Hypothalamus (tissue), 51 donors: ENCODE measurements around the gene IL17A.

ENCODE experiments used
- DNase-seq, 51 donors: peaks; one replicate each; lab custom pipeline; 2025; lab: John Stamatoyannopoulos, UW

The IL17A gene

GRCh38 chr6:52210227-52210626, 24.1 kb downstream of the IL17A start:
- no peak for DNase-seq

DNA sequence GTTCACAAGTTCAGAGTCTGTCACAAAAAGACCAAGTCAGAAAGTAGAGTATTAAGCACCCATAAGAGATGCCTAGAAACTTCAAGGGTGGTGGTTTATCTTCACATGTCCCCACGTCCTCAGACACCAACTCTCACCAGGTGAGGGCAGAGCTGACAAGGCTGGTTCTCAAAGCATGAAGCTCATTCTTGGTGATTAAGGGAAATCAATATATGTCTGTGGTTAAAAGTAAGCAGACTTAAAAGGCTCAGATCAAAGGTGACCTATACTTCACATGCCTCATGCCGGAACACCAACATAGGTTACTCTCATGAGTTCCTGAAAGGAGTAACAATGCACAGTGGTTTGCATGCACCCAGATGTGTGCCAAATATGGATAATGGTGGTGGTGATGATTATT, 27.0 kb downstream of the IL17A start:
- no peak for DNase-seq

- no peak for DNase-seq
Measured at GRCh38 chr6:52215787-52216186, 29.6 kb downstream of the IL17A start.

DNA sequence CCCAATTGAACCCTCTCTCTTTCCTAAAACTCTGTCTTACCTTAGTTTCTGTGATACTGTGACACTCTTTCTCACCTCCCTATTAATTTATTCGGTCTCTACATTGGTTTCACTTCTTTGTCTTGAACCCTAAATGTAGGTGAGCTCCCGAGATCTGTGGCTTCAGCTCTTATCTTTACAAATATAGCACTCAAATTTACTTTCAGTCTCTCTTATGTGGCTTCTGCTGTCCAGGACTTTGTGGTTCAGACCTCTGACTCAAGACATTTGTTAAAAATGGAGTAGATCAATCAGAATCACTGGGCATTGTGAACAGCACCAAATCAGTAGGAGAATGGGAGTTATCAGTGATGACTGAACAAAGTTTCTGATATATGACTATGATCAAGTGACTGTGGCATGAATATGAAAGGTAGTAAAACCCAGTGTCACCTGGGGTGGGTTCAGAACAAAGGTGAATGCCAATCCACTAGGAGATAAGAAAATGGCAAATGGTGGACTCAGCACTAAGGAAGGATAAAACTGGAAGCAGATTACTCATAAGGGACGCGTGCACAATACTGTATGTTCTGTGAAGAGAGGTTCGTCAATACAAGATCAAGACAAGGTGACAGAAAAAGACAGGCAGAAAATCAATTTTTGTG, 30.9 kb downstream of the IL17A start:
- no peak for DNase-seq

- no peak for DNase-seq
Measured at GRCh38 chr6:52217761-52218160, 31.6 kb downstream of the IL17A start.

- no peak for DNase-seq
Measured at GRCh38 chr6:52221302-52221701, 35.1 kb downstream of the IL17A start.

DNA sequence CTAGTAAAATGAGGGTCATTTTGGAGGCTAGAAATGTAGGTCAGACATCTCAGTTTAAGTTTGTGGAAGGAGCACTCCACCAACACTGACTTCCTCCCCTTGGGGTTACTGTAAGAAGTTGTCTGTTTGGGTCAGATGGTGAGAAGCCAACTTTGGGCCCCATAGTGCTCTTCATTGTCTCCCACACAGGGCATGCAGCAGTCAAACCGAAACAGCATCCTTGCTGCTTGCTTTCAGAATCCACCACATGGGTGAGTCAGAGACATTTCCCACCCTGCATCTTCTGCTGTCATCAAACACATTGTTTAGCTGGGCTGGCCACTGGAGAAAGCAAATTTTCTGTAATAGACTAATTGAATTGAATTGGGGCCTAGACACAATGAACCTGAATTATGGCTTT, 41.3 kb downstream of the IL17A start:
- no peak for DNase-seq

DNA sequence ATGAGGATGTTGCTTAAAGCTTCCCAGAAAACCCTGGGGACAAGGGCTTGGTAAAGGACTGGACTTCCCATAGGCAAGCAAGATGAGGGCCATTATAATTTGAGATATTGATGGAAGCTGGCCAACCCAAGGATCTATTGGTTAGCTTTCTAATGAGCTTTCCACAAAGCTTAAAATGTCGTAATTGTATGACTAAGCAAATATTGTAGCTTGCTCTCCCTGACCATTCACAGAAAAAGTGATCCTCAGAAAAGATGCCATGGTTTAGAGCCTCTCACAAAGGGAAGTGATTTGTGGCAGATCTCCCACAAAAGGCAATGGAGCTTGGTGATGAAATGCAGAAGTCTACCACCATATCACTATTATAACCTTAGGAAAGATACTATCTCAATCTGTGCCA, 44.5 kb downstream of the IL17A start:
- no peak for DNase-seq

DNA sequence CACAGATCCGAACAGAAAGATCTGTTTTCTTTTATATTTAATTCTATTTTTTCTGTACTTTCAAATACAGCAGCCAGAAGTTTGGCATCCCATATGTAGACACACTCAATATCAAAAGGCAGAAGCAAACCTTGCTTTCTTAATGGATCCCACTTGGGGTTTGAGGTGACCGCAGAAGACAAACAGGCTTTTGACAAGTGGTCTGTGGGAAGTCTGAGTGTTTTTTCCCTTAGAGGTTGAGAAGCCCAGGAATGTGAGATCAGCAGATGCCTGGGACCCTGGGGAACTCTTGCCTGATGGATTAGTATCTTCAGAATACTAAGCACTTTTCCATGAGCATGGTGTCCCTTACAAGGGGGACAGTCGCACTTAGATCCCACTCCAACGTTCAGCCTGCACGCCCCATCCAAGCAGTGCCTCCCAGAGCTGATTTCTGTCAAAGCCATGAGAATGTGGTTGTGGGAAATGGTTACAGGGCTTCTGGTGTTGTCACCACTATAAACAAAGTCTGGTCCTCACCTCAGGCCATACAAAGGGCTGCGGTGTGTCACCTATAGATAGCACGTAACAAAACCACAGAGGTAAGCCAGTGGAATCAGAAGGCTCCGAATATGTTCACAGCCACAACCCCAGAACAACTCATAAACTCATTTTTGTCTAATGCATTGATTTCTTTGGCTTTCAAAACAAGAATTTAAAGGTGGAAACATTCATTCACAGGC, 45.4 kb downstream of the IL17A start:
- DNase-seq: no peak

GRCh38 chr6:52233005-52233404, 46.8 kb downstream of the IL17A start:
- DNase-seq: peak in 1 of 51 donors; percentile 1

DNA sequence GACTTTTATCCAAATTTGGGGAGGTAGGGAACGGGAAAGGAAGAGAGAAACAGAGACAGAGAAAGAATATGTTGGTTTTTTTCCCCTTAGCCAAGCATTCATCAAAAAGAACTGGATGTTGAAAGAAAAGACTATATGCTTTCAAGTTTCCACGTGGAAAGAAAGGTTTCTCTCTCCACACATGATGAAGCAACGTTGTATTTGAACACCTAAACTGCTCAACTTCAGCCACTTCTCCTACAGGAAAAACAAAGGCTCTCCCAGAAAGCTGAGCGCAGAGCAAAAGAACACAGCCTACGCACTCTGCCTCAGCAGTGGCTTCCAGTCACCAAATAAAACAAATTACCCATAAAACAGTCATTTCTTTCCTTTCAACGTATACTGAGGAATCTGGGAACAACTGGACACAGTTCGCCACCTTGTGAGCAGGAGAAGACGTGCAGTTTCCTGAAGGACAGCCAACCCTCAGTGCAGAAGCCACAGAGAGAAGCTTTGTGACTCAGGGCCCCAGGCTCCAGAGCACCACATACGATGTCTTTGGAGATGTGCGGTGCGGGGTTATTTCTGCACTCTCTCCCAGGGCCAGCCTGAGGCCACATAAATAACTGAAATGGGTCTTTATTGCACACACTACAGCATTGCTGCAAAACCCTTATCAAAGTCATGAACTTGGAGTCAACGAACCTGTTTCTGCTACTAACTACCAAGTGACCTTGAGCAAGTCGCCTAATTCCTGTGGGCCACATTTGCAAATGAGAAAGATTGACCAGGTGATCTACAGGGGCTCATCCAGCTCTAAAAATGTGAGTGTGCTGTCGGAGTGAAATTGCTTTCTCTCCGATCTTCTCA, 48.0 kb downstream of the IL17A start:
- DNase-seq: no peak
